Tongue (tissue), 2 donors: ENCODE measurements around the gene VAMP1. TPM values are rescaled to one million over a fixed set of nuclear protein-coding genes. Genes with fewer than 3 reads are reported as not detected.
"Not testable (repeated sequence)": the region's sequence is repeated elsewhere in the genome, so short reads cannot be mapped to it uniquely, and the experiment has no call there.

Source experiments
- DNase-seq: peaks from one replicate; pipeline ENCODE4 v3.0.0-alpha.2; 2015
- total RNA-seq: library from RNA; depleted of rRNA; stranded (reverse); fragments of >200 nt; gene quantifications from one replicate; pipeline ENCODE4 v1.2.3, GENCODE V29; 2014

The VAMP1 gene
- total RNA-seq = 2.5 TPM

DNA sequence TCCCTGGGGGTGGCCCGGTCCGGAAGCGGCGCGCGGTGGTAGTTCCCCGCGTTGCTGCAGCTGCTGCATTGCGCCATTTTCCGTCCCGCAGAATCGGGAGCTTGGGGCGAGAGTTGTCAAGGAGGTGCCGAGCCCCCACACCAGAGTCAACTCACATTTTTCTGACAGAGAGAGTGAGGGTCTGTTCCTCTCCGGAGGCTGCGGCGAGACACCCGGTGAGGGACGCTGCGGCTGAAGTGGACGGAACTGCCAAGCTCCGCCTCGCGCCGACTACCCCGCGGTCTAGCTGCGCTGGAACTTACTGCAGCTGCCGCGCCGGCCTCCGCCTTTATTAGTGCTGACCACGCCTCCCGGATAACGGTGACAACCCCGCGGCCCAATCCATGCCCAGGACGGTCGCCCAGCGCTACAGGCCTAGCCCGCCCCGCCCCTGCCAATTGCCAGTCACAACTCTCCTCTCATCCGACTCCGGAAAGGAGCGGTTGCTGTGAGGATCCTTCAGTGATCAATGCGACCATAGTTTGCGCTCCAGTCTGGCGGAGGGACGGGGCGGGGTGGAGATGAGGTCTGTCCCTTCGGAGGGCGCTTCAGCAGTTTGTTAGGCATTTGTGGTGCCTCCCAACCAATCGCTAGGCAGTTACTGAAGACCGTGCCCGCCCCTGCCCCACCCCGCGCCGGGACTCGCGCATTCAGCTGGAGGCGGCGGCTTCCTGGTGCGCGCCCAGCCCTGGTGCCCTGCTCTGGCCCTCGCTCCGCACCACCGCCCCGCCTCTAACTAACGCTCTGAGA is at the start of gene VAMP1:
VAMP1 (minus strand) TSS at position 303 of the 789 bp plus-strand sequence; CDS start at position 157, 146 bp downstream.
- peak; percentile 99 for DNase-seq

DNA sequence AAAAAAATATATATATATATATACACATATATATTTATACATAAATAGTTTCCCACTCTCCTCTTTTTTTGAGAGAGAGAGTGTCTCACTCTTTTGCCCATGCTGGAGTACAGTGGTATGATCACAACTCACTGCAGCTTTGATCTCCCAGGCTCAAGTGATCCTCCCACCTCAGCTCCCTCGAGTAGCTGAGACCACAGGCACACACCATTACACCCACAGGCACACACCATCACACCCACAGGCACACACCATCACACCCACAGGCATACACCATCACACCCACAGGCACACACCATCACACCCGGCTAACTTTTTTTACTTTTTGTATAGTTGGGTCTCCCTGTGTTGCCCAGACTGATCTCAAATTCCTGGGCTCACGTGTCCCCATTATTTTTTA is 49.7 kb upstream of the VAMP1 start:
- no peak for DNase-seq

GRCh38 chr12:6508087-6508486 is 37.6 kb upstream of the VAMP1 start:
- no peak for DNase-seq

GRCh38 chr12:6507102-6507998 is 36.9 kb upstream of the VAMP1 start:
- no peak for DNase-seq

- DNase-seq = no peak
These were observed 30.0 kb upstream of the VAMP1 start for GRCh38 chr12:6500466-6500865.

- DNase-seq = not testable (repeated sequence)
These were observed 26.8 kb upstream of the VAMP1 start for GRCh38 chr12:6497291-6497690.

DNA sequence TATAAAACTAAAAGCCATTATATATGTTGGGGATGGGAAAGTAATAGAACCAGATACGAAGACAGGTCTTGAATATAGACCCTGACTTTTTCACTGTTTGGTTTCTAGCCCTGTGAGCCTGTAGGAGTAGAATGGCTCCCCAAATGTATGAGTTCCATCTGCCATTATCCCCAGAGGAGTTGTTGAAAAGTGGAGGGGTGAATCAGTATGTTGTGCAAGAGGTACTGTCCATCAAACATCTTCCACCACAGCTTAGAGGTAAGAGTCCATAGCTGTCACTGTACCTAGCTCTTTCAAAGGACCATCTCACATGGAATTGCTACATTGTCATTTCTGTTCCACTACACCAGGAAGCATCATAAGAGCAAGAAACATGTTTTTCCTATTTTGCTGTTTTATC is 24.5 kb upstream of the VAMP1 start:
- no peak for DNase-seq

DNA sequence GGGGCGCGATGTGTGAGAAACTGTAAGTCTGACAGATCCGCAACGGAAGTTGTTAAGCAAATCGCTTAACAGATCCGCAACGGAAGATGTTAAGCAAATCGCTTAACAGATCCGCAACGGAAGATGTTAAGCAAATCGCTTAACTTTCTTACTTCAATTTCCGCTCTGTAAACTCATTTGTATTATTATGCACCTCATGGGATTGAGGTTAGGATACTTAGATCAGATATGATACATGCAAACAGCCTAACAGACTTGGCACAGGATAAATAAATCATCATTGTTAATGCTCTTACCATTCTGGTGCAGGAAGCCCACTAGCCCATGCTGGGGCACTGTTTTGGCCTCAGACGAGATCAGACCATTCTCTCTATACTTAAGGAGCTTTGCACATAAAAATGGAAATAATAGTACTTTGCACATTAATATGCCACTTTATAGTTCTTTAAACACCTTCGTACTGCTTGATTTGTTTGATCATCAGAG is 23.8 kb upstream of the VAMP1 start:
- no peak for DNase-seq

- peak; percentile 98 for DNase-seq
These were observed 23.2 kb upstream of the VAMP1 start, which contains the start of gene NCAPD2 for GRCh38 chr12:6493497-6494257. Gene NCAPD2 (plus strand): TSS chr12:6494102. CDS start chr12:6495099, 997 bp downstream.

- peak; percentile 98 for DNase-seq
These were observed 22.5 kb upstream of the VAMP1 start, which contains the start of gene MRPL51 for GRCh38 chr12:6492838-6493496. Gene MRPL51 (minus strand): TSS chr12:6493262. CDS start chr12:6493136, 126 bp downstream.

- DNase-seq = not testable (repeated sequence)
These were observed 20.2 kb upstream of the VAMP1 start for GRCh38 chr12:6490673-6491072.

GRCh38 chr12:6489449-6489848 is 19.0 kb upstream of the VAMP1 start:
- DNase-seq = no peak

GRCh38 chr12:6488240-6488639 is 17.8 kb upstream of the VAMP1 start:
- DNase-seq = no peak

DNA sequence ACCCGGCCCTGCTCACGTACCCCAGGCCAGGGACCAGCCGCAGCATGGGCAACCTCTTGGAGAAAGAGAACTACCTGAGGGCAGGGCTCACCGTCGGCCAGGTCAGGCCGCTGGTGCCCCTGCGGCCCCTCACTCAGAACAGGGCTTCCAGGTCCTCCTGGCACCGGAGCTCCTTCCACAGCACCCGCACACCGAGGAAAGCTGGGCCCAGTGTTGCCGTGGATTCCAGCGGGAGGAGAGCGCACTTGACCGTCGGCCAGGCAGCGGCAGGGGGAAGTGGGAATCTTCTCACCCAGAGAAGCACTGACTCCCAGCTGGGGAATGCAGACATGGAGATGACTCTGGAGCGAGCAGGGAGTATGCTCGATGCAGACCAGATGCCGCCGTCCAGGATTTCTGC is 7.9 kb upstream of the VAMP1 start:
- no peak for DNase-seq

GRCh38 chr12:6477601-6478377 is 7.3 kb upstream of the VAMP1 start:
- DNase-seq = not testable (repeated sequence)

- no peak for DNase-seq
These were observed 6.0 kb upstream of the VAMP1 start for GRCh38 chr12:6476489-6476888.

DNA sequence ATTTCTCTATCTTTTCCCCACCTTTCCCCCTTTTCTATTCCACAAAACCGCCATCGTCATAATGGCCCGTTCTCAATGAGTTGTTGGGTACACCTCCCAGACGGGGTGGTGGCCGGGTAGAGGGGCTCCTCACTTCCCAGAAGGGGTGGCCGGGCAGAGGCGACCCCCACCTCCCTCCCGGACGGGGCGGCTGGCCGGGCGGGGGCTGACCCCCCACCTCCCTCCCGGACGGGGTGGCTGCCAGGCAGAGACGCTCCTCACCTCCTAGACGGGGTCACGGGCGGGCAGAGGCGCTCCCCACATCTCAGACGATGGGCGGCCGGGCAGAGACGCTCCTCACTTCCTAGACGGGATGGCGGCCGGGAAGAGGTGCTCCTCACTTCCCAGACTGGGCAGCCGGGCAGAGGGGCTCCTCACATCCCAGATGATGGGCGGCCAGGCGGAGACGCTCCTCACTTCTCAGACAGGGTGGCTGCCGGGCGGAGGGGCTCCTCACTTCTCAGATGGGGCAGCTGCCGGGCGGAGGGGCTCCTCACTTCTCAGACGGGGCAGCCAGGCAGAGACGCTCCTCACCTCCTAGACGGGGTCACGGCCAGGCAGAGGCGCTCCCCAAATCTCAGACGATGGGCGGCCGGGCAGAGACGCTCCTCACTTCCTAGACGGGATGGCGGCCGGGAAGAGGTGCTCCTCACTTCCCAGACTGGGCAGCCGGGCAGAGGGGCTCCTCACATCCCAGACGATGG is 4.9 kb upstream of the VAMP1 start:
- not testable (repeated sequence) for DNase-seq

- DNase-seq = no peak
These were observed 2.0 kb upstream of the VAMP1 start for GRCh38 chr12:6472491-6472890.

DNA sequence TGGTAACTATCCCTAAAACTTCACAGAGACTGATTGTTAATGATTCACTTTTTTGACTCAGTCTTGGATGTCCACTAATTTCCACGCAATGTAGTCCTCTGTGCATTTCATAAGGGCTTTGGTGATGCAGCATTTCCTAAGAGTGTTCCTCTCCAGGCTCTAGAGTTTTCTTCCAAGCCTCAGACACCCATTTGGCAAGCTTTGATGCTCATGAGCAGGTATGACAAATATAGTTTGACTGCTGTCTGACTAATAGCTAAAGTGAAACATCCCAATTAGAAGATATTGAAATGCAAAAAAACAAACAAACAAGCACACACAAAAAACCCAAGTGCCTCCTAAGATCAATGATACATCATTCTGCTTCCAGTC is 1.5 kb upstream of the VAMP1 start:
- no peak for DNase-seq
